ENCODE results near the gene CYP27B1. TPM values are rescaled to one million over a fixed set of nuclear protein-coding genes. Genes with fewer than 3 reads are reported as not detected.

CYP27B1 gene
- 2.4 and 2.7 TPM in 2 replicates for total RNA-seq
- 0.62 TPM in 2 replicates for polyA plus RNA-seq
- 0.19 and 0.61 TPM in 2 replicates for polyA plus RNA-seq (2011; cell fraction: cytosol; rRNA removed)
- 7.3 and 7.9 TPM in 2 replicates for polyA plus RNA-seq (2011; cell fraction: nucleus; rRNA removed)
- 0.74 and 0.86 TPM in 2 replicates for polyA plus RNA-seq (2012)
- polyA minus RNA-seq: 0.87 and 1.2 TPM in 2 replicates
- polyA minus RNA-seq (2011; cell fraction: cytosol; rRNA and poly(A)+ RNA removed): 7.6 TPM
- 3.3 and 3.8 TPM in 2 replicates for polyA minus RNA-seq (2011; cell fraction: nucleus; rRNA and poly(A)+ RNA removed)
- Bru-seq, nascent RNA: percentile 39 among the genes with signal in this experiment
- BruChase-seq, experiment 1, labeled RNA remaining after a 6-hour chase: percentile 45 among the genes with signal in this experiment
- percentile 47 among the genes with signal in this experiment for BruChase-seq, experiment 2, labeled RNA remaining after a 2-hour chase
- long read RNA-seq, partial matches to known transcripts: 1 of 1 reads
- long read RNA-seq, other reads (novel, unspliced or antisense): 0 of 1 reads

- no peak within 1 kb of the TSS for H2AFZ ChIP-seq (ENCODE audit: low read depth, low read length)
Observed at GRCh38 chr12:57766464-57767304, at the start of gene CYP27B1. TSS of gene CYP27B1 (minus strand) at chr12:57767078. CDS start at chr12:57767041, 37 bp downstream.

More at GRCh38 chr12:57766464-57767304, at the start of gene CYP27B1:
- Histone ChIP-seq H3K79me2 (ENCODE audit: control insufficient read depth, insufficient read depth, low read length) (peaks cover 2% of the 10 kb centered on the region), H3K9me3 (replicated peaks; ENCODE audit: control insufficient read depth, insufficient read depth, low read length) (no peaks in the 10 kb centered on the region), H3K4me3 (replicated peaks in 1 of 3; ENCODE audit: insufficient read depth in 1 of 3, low read depth in 1 of 3, low read length in 3 of 3) (no peak within 1 kb of the TSS), H3K27ac (ENCODE audit: insufficient read depth, low read depth, low read length) (no peak within 1 kb of the TSS), H3K4me2 (ENCODE audit: insufficient read depth, low read length) (peak within 1 kb of the TSS; percentile 5), H4K20me1 (replicated peaks; ENCODE audit: control insufficient read depth, extremely low read depth, insufficient read depth, low read length) (no peaks in the 10 kb centered on the region), H3K27me3 (ENCODE audit: control insufficient read depth in 2 of 2, insufficient read depth in 2 of 2, low read length in 2 of 2) (peaks cover 33 to 35% of the 10 kb centered on the region in 2 experiments), H3K9me1 (replicated peaks; ENCODE audit: control insufficient read depth, extremely low read depth, insufficient read depth, low read length) (no peaks in the 10 kb centered on the region), H3K36me3 (ENCODE audit: control insufficient read depth in 2 of 2, extremely low read depth in 1 of 2, insufficient read depth in 2 of 2, low read length in 2 of 2) (peaks cover 0 to 2% of the 10 kb centered on the region in 2 experiments), H3K4me1 (ENCODE audit: control insufficient read depth, extremely low read depth, insufficient read depth, low read length) (peaks cover 25% of the 10 kb centered on the region), H3K9ac (replicated peaks; ENCODE audit: extremely low read depth, insufficient read depth, low read length) (no peak within 1 kb of the TSS)
- ChIA-PET POLR2A (no interaction called here), CTCF (interaction anchor here (0.9 to 4.6 kb wide), 6 partner anchors 11 to 139 kb away, joined by 3 to 48 read pairs (median 4); partner anchors contain the start of genes MARCHF9 and TSFM)
- FAIRE-seq (no peak), DNase-seq (ENCODE audit: low read depth, low spot score) (no peak)
- TF ChIP-seq, protein P1, sequence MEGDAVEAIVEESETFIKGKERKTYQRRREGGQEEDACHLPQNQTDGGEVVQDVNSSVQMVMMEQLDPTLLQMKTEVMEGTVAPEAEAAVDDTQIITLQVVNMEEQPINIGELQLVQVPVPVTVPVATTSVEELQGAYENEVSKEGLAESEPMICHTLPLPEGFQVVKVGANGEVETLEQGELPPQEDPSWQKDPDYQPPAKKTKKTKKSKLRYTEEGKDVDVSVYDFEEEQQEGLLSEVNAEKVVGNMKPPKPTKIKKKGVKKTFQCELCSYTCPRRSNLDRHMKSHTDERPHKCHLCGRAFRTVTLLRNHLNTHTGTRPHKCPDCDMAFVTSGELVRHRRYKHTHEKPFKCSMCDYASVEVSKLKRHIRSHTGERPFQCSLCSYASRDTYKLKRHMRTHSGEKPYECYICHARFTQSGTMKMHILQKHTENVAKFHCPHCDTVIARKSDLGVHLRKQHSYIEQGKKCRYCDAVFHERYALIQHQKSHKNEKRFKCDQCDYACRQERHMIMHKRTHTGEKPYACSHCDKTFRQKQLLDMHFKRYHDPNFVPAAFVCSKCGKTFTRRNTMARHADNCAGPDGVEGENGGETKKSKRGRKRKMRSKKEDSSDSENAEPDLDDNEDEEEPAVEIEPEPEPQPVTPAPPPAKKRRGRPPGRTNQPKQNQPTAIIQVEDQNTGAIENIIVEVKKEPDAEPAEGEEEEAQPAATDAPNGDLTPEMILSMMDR (IDR thresholded peaks at IDR 0.05; ENCODE audit: extremely low read depth in 1 of 2, insufficient read depth in 1 of 2, low read depth in 1 of 2, low read length in 2 of 2): no peak
- TF ChIP-seq JUN (IDR thresholded peaks at IDR 0.05; ENCODE audit: borderline replicate concordance, insufficient read depth, insufficient read length, low read depth): no peak
- no peak for TF ChIP-seq MYC (IDR thresholded peaks at IDR 0.05; ENCODE audit: low read depth, low read length)
- peak; percentile 61 for TF ChIP-seq GATA2 (IDR thresholded peaks at IDR 0.05; ENCODE audit: insufficient read depth, insufficient read length, low read depth, low read length)
- TF ChIP-seq MAX (IDR thresholded peaks at IDR 0.05; ENCODE audit: insufficient read depth, insufficient read length): no peak
- dilution Hi-C loops (cut with MboI; ENCODE audit: extremely low pct_ligation_motif_present, low sequenced_read_pairs) (no loop called here), intact Hi-C loops (cut with micrococcal nuclease) (no loop called here)
- no TSS peak for BruUV-seq (replicated peaks)

All from endothelial cell of umbilical vein (primary cell).